ENCODE results near the gene GHRL. TPM values are rescaled to one million over a fixed set of nuclear protein-coding genes. Genes with fewer than 3 reads are reported as not detected.

The GHRL gene
- total RNA-seq, 1 donor from 2014 or later, result not detected

- Histone ChIP-seq H3K4me3 (ENCODE audit: low read depth, low read length) (no peak overlapping the region), H3K36me3 (ENCODE audit: control insufficient read depth, insufficient read depth, low read length) (peaks cover 5% of the 10 kb centered on the region), H3K27me3 (ENCODE audit: control insufficient read depth, insufficient read depth, low read length) (no peaks in the 10 kb centered on the region)
- DNase-seq (ENCODE audit: low read depth), result no peak
- TF ChIP-seq CTCF (IDR thresholded peaks at IDR 0.05; ENCODE audit: insufficient read depth, low read length, poor library complexity, severe bottlenecking), result no peak
Measured at GRCh38 chr3:10317311-10317960, 24.7 kb upstream of the GHRL start.

- TF ChIP-seq CTCF (IDR thresholded peaks at IDR 0.05; ENCODE audit: insufficient read depth, low read length, poor library complexity, severe bottlenecking), result no peak
- Histone ChIP-seq H3K27me3 (ENCODE audit: control insufficient read depth, insufficient read depth, low read length) (no peaks in the 10 kb centered on the region), H3K36me3 (ENCODE audit: control insufficient read depth, insufficient read depth, low read length) (peaks cover 5% of the 10 kb centered on the region), H3K4me3 (ENCODE audit: low read depth, low read length) (no peak overlapping the region)
- DNase-seq (ENCODE audit: low read depth), result no peak
Measured at GRCh38 chr3:10315771-10316344, 23.1 kb upstream of the GHRL start.

GRCh38 chr3:10315101-10315500, 22.4 kb upstream of the GHRL start:
- no peak for DNase-seq (ENCODE audit: low read depth)

GRCh38 chr3:10312861-10313260, 20.1 kb upstream of the GHRL start:
- no peak for DNase-seq (ENCODE audit: low read depth)
- TF ChIP-seq CTCF (IDR thresholded peaks at IDR 0.05; ENCODE audit: insufficient read depth, low read length, poor library complexity, severe bottlenecking), result no peak
- Histone ChIP-seq H3K27me3 (ENCODE audit: control insufficient read depth, insufficient read depth, low read length) (no peaks in the 10 kb centered on the region), H3K4me3 (ENCODE audit: low read depth, low read length) (no peak overlapping the region), H3K36me3 (ENCODE audit: control insufficient read depth, insufficient read depth, low read length) (peaks cover 4% of the 10 kb centered on the region)

More at GRCh38 chr3:10315101-10315500, 22.4 kb upstream of the GHRL start:
- TF ChIP-seq CTCF (IDR thresholded peaks at IDR 0.05; ENCODE audit: insufficient read depth, low read length, poor library complexity, severe bottlenecking), result no peak
- Histone ChIP-seq H3K27me3 (ENCODE audit: control insufficient read depth, insufficient read depth, low read length) (no peaks in the 10 kb centered on the region), H3K4me3 (ENCODE audit: low read depth, low read length) (no peak overlapping the region), H3K36me3 (ENCODE audit: control insufficient read depth, insufficient read depth, low read length) (peaks cover 5% of the 10 kb centered on the region)

GRCh38 chr3:10312391-10312790, 19.6 kb upstream of the GHRL start:
- Histone ChIP-seq H3K4me3 (ENCODE audit: low read depth, low read length) (no peak overlapping the region), H3K36me3 (ENCODE audit: control insufficient read depth, insufficient read depth, low read length) (peaks cover 4% of the 10 kb centered on the region), H3K27me3 (ENCODE audit: control insufficient read depth, insufficient read depth, low read length) (no peaks in the 10 kb centered on the region)
- TF ChIP-seq CTCF (IDR thresholded peaks at IDR 0.05; ENCODE audit: insufficient read depth, low read length, poor library complexity, severe bottlenecking), result no peak
- no peak for DNase-seq (ENCODE audit: low read depth)

- no peak for TF ChIP-seq CTCF (IDR thresholded peaks at IDR 0.05; ENCODE audit: insufficient read depth, low read length, poor library complexity, severe bottlenecking)
- DNase-seq (ENCODE audit: low read depth), result no peak
- Histone ChIP-seq H3K36me3 (ENCODE audit: control insufficient read depth, insufficient read depth, low read length) (peaks cover 2% of the 10 kb centered on the region), H3K4me3 (ENCODE audit: low read depth, low read length) (no peak overlapping the region), H3K27me3 (ENCODE audit: control insufficient read depth, insufficient read depth, low read length) (no peaks in the 10 kb centered on the region)
Measured at GRCh38 chr3:10311710-10312109, 19.0 kb upstream of the GHRL start.

Data from kidney epithelial cell (primary cell).